HG02973 (cell line): ENCODE results near the gene PPP2R3B.
"Not testable (repeated sequence)": the region's sequence is repeated elsewhere in the genome, so short reads cannot be mapped to it uniquely, and the experiment has no call there.

ENCODE experiments used
- ATAC-seq: cut with Tn5 transposase; IDR thresholded peaks from one replicate; pipeline ENCODE4 v1.9.1; 2021; ENCODE audit warnings: moderate library complexity; ENCODE audit not compliant: unreplicated experiment

The PPP2R3B gene

DNA sequence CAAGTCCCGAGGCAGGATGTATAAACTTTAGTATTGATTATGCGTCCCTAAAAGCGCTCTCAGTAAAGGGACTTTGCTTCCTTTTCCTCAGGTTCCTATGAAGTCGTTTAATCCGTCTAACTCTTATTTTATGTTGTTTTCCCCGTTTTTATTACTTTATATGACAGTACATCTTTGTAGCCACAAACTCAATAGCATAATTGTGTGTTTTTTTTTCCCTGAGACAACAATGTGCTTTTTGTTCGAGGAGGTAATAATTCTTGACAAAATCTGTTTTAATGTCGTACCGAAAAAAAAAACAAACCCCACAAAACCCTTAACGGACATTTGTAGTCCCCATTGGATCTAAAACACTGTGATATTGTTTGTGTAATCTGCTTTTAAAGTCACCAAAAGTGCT lies 17.9 kb upstream of the PPP2R3B start:
- no peak for ATAC-seq

DNA sequence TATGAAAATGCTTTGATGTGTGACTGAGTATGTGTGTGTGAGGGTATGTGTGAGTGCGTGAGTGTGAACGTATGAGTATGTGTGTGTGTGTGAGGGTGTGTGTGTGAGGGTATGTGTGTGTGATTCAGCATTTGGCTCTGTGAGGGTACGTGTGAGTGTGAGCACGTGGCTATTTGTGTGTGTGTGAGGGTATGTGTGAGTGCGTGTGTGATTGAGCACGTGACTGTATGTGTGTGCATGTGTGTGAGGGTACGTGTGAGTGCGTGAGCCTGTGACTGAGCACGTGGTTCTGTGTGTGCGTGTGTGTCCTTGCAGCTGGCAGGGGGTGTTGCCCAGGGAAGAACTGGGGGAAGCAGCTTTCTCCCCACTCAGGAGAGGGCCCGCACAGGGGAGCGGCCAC lies 16.1 kb upstream of the PPP2R3B start:
- no peak for ATAC-seq

DNA sequence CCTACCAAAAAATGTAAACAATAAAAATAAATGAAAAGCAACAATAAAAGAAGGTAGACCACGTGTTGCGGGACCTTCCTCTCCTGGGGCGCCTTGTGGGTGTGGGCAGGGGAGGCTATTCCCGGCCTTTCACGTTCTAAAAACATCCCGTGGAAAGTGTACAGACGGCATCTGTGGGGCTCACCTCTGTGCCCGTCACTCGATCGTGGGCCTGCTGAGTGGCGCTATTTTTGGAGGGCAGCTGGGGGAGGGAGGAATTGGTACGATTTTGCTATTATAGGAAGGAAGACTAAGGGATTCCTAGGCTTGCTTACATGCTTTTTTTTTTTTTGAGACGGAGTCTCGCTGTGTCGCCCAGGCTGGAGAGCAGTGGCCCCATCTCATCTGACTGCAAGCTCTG lies 13.6 kb upstream of the PPP2R3B start:
- ATAC-seq = no peak

DNA sequence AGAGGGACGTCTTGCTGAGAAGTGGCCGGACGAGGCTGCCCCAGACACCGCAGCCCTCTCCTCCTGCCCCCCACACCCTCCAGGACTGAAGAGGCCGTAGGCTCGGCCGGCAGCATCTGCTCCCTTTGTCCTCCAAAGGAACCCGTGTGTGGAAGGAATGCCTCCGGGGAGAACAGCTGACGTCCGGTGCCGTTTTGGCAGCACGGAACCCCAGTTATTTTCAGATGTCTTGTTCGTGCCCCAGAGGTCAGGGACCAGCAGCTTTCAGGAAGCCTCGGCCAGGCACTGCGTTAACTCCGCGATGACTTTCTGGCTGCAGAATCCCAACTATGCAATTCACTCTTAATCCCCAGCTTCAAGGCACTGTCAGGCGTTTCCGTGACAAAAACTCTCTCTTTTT lies 10.9 kb upstream of the PPP2R3B start:
- ATAC-seq = no peak

DNA sequence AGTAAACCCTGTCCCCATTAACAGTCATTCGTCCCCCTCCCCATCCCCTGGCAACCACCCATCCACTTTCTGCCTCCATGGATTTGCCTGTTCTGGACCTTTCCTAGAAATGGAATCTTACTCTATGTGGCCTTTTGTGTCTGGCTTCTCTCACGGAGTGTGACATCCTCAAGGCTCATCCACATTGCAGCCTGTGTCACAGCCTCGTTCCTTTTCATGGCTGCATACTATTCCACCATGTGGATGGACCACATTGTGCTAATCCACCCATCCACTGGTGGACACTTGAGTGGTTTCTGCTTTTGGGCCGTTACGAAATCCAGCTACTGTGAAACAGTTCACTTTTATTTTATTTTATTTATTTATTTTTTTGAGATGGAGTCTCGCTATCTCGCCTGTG lies 8.1 kb upstream of the PPP2R3B start:
- ATAC-seq = no peak

DNA sequence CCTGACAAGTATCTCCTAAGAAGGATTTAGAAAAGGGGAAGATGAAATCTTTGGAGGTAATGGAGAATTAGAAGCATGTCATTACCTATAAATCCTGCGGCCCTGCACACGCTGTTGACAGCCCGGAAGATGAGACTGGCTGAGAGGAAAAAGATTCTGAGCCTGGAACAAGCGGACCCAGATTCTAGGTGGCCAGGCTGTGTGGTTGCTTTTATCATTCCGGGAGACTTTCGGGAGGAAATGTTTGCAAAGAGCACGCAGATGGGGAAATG lies 5.8 kb upstream of the PPP2R3B start:
- ATAC-seq = no peak

DNA sequence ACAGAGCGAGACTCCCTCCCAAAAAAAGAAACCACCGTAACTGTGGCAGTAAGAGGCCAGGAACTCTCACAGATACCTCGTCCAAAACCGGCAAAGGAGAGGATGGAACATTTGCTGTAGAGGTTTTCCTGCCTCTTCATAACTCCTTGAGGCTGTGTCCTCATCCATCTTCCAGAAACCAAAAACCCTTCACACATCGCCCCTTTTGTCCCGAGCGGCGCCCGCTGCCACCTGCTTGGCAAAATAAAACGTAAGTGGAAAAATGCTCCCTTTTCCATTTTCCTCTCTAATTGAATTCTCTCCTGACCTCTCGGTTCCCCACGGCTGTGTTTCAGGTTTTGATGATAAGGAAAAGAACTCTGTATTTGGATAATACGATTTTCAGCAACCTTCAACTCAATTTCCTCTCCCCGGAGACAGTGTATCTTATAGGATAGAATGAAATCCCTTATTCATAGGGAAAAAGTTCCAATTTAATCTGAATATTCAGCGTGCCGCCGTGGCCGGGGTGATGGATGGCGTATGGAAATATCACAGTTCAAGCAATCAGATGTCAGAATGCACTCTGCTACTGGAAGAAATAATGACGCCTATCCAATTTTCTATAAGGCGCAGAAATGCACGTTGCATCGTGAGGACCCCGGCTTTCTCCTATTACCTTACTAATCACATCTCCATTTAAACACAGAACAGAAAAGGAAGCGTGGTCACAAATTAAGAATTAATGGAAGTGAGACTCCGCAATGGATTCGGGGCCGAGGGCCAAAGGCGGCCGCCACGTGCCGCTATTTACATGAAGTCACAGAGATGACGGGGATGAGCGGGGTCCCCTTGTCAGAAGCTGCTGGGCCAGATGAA lies 5.2 kb upstream of the PPP2R3B start:
- ATAC-seq = no peak

DNA sequence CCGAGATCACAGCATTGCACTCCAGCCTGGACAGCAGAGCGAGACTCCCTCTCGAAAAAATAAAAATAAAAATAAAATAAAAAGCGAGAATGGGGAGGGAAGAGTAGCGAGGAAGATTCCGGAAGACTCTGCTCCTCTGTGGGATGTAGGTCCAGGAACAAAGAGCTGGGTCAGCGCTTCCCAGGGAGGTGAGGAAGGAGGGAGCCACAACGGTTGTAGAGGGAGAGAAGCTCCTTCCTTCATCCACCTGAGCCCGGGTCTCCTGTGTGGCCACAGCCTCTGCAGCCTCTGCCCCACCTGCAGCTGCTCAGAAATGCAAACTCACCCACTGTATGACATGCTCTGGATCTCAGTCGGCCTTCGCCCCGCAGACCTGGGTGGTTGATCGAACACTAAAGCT lies 3.8 kb upstream of the PPP2R3B start:
- no peak for ATAC-seq

DNA sequence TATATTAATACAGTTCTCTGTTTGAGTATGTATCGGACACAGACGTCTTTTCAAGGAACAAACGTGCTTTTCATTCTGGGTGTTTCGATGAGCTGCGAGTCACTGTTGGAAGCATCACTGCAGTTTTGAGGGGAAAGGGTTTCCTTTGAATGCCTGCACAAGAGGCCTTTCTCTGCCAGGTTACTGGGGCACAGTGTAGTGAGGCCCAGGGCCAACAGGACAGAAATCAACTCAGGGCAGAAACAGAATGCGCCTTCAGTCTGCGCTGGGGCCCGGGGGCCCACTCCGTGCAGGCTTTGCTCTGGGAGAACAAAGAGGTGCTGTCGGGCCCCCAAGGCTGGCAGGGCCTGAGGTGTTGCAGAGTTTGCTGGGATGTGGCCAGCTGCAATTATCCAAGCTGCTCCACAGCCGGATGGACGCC lies 2.3 kb upstream of the PPP2R3B start:
- ATAC-seq = no peak

DNA sequence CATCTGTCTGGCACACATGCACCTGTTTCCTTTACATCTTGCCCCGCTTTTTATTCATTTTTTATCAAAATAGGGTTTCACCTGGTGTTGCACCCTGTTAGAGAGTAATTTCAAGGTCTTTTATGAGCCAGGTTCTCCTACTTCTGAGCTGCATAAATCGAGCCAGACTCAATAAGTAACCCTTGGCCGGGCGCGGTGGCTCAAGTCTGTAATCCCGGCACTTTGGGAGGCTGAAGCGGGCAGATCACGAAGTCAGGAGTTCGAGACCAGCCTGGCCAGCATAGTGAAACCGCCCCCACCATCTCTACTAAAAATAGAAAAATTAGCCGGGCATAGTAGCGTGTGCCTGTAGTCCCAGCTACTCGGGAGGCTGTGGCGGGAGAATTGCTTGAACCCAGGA lies 1.0 kb upstream of the PPP2R3B start:
- no peak for ATAC-seq

DNA sequence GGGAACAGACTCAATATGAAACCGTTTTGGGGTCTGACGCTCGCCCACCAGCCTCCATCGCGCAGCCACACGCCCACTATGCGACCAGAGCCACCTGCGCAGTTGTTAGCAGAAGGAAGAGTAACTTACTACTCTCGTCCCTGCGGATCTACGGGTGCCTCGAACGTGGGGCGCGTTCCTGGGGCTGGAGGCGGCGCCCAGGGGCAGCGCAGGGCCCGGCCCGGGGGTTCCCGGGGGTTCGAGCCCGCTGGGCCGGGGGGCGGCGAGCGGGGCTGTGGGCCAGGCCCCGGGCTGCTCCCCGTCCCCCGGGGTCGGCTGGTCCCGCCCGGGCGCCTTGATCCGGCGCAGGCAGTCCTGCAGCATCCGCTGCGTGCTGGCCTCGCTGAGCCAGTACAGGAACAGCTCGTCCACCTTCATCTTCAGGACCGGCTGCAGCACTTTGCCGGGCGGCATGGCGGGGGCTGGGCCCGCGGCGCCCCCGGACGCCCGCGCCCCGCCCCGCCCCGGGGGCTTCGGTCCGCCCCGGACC lies 404 bp downstream of the PPP2R3B start:
- peak; percentile 25 for ATAC-seq

DNA sequence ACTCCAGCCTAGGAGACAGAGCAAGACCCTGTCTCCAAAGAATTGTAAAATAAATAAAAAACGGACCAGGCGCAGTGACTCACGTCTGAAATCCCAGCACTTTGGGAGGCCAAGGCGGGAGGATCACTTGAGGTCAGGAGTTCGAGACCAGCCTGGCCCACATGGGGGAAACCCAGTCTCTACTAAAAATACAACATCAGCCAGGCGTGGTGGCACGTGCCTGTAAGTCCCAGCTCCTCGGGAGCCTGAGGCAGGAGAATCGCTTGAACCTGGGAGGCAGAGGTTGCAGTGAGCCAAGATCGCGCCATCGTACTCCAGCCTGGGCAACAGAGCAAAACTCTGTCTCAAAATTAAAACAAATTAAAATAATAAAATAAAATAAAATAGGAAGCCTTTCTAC lies 971 bp downstream of the PPP2R3B start:
- not testable (repeated sequence) for ATAC-seq

DNA sequence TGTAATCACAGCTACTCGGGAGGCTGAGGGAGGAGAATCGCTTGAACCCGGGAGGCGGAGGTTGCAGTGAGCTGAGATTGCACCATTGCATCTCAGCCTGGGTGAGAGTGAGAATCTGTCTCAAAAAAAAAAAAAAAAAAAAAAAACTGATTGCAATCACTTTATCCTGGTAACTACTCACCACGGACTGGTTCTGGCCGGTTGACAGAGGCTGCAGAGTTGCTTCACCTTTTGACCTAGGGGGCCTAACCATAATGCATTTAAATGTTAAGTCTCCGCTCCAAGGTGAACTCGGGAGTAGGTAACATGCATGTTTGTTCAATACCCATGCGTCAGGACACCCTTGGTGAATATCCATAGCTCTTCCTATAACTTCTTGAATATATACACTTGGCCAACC lies 1.8 kb downstream of the PPP2R3B start:
- no peak for ATAC-seq

DNA sequence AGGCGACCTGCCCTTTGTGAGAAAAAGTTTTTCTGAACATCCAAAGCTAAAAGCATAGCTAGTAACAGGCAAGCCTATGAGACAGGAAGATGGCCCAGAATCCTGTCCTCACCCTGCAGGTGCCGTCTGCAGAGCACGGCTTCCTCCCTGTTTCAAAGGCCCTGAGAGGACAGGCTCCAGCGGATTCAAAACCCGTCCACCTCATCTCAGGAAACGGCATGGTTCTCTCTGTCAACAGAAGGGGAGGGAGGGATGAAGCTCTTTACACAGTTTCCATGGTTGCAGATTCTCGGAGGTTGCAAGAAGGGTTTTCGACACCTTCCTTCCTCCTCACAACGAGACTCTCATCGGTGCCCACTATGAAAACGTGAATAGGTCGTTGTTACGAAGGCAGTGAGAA lies 8.3 kb downstream of the PPP2R3B start:
- ATAC-seq = no peak

DNA sequence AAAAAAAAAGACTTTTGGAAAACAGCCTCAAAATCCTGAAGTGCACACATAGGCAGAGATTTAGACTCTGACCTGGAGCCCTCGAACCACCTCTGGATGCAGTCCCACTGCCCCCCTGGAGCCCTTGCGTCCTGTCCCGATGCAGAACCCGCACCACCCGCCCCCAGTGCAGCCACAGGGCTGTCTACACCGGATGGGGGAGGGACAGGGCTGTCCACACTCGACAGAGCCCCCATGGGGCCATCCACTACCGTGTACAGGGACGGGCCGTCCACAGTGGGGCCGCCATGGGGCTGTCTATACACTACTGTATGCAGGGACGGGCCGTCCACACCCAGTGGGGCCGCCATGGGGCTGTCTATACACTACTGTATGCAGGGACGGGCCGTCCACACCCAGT lies 10.5 kb downstream of the PPP2R3B start:
- ATAC-seq = not testable (repeated sequence)

DNA sequence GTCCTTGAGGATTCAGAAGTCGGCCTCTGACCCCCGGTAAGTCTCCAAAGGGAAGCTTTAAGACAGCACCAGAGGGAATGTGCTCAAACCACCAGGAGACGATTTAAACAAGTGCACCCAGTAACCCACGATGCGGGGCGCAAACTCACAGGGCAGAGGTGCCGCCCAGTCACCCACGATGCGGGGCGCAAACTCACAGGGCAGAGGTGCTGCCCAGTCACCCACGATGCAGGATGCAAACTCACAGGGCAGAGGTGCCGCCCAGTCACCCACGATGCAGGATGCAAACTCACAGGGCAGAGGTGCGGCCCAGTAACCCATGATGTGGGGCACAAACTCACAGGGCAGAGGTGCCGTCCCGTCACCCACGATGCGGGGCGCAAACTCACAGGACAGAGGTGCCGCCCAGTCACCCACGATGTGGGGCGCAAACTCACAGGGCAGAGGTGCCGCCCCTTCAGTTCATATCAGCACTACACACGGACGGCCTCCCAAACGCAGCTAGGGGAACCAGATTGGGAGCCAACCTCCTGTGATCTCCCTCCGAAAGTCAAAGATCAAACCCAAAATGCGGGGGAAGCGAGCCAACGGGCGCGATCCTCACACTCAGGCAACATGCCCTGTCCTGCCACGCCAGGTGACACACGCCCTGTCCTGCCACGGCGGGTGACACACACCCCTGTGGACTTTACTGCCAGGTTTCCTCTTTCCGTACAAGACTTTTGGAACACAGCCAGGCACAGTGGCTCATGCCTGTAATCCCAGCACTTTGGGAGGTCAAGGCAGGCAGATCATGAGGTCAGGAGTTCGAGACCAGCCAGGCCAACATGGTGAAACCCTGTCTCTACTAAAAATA lies 11.3 kb downstream of the PPP2R3B start:
- no peak for ATAC-seq

DNA sequence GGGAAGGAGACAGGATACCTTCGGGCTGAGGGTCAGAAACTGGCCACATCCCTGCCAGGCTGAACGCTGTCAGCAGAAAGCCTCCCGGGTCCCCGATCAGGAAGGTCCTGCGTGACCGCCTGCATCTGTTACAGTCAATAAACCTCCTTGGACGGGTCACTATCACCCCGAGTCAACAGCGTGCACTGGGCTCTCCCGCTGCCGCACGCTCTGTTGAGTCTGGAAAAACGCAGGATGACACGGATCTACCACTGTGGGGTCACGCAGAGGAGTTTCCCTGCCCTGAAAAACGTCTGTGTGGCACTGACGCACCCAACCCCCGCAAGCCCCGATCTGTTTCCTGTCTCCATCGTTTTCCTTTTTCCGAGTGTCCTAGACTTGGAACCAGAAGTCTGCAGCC lies 12.1 kb downstream of the PPP2R3B start:
- no peak for ATAC-seq

DNA sequence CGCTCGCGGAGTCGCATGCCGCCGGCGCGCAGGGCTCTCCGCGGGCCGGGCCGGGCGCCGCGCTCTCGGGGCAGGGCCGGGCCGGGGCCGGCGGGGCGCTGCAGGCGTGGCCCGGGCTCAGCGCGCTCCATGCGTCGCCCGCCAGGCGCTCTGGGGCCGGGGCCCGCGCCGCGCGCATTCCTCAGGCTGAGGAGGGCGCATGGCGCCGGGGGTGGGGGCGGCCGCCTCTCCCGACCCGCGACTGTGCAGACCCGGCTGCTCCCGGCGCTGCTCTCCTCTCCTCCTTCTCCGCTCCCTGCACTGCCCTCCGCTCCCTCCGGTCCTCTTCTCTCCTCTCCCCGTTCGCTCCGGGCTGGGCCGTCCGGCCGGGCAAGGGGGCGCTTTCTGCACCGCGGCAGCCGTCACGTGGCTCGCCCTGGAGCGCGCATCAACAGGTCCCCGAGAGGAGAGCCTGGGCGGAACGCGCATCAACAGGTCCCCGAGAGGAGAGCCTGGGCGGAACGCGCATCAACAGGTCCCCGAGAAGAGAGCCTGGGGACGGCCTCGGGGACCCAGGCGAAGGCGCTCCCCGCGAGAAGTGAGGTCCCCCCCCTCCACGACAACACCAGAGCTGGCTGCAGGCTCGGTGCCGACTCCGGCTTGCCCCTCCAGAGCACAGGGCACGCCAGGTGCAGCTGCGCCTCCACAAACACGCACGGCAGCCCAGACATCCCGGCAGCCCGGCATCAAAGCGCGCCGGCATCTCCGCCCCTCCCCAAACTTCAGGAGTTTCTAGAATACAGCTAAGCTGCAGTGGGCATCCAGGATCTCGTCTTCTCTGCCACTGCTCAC lies 12.9 kb downstream of the PPP2R3B start:
- no peak for ATAC-seq

DNA sequence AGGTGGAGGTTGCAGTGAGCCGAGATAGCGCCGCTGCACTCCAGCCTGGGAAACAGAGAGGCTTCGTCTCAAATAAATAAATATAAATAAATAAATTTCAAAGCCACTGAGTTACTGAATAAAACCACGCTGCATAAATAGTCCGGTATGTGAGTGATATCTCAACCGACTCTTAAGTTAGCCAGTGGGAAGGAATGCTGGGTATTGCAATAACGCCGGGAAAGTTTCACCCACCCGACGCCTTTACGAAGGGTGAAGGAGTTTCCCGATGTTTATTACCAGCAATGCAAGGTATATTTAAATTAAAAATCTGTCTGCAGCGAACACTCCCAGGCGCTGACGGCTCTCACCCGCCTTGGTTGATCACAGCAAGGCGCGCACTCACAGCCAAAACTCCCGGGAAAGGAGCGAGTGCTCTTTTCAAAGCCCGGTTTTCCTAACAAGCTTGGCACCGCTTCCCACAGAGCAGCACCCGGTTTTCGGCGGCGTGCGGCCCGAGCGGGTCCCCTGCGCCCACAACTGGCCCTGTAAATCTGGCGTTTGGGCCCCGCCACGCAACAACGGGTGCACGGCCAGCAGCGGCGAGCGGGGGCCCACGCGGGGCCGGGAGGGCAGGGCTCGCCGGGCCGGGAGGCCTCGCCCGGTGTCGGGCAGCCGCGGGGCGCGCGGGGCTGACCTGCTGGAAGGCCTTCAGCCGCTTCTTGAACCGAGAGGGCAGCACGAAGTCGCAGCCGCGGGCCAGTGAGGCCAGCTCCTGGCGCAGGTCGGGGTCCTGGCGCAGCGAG lies 13.7 kb downstream of the PPP2R3B start:
- no peak for ATAC-seq

DNA sequence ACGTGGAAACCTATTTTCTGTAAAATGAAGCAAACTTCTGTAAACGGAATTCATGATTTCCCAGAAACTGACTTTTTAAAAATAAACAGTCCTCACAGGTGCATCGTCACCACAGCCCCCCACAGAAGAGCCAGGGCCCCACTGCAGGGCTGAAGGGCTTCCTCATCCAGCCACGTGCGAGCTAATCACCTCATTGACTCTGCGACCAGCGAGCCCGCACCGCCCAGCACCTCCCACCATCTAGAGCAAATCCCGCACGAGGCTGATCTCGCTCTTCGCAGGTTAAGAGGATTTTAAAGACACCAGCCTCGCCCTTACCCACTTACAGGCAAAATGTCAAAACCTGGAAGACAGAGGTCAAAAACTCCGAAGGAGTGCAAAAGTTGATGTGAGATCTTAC lies 14.8 kb downstream of the PPP2R3B start:
- no peak for ATAC-seq
